Fibroblast of skin of abdomen (primary cell): ENCODE results near the gene CACNB2.

Experiments used
- DNase-seq: peaks from one replicate; pipeline ENCODE4 v3.0.0-alpha.2; 2013

Gene CACNB2

DNA sequence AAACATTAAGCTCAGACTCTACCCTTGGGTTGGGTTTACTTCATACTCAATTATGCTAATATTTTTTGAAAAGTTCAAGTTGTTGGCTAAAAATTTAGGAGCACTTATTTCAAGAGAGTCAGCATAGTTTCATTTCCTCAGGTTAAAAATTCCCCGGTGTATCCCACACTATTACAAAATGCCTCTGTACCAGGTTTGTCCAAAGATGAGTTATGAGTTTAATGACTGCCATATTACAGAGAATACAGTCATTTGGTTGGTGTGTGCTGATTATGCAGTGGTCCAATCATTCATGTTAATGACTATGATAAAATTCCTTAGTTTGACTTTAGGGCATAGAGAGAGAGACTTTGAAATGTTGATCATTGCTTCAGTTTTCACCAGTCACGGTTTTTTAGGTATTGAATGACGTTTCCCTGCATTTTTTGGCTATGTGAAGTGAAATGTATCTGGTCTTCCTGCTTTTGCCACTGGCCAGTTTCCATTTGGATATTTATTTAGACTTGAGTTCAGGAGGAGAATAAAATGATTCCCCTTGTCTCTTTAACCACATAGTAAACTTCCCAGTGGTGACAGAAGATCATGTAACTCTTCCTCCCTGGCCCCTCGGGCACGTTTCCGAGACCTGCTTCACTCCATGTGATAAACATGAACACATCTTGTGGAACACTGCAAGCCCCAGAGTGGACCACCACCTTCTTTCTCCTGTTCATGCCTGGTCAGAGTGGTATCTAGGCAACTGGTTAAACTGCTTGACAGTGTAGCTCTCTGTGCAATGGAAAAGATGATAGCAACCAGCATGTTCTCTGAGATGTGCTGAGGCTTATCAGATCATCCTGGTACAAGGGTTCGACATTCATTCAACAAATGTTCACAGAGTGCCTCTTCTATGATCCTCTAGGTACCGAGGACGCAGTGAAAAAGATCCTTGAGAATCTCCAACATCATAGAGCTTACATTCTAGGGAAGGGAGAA, 153.6 kb downstream of the CACNB2 start:
- no peak for DNase-seq

- DNase-seq = no peak
Measured at GRCh38 chr10:18294633-18295032, 154.4 kb downstream of the CACNB2 start.

DNA sequence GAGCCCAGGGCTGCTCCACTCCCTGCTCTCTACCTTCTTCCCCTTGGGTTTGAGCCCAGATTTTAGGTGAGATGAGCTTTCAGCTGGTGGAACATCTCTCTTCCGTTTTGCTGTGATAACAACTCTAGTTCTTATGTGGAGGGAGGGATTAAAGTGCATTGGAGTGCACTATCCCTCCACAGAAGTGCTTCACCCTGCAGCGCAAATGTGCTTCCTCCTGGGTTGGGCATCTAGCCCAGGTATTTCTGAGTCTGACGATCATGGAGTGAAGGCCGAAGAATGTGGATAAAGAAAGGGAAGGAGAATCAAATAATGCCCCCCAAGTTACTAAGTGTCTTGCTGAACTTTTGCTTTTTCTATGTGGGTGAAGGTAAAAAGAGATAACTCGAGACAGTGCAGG, 157.4 kb downstream of the CACNB2 start:
- no peak for DNase-seq

- DNase-seq = no peak
Measured at GRCh38 chr10:18298256-18298655, 158.0 kb downstream of the CACNB2 start.

GRCh38 chr10:18303851-18304801, 163.9 kb downstream of the CACNB2 start:
- DNase-seq = no peak

GRCh38 chr10:18306031-18306430, 165.8 kb downstream of the CACNB2 start:
- DNase-seq = no peak

DNA sequence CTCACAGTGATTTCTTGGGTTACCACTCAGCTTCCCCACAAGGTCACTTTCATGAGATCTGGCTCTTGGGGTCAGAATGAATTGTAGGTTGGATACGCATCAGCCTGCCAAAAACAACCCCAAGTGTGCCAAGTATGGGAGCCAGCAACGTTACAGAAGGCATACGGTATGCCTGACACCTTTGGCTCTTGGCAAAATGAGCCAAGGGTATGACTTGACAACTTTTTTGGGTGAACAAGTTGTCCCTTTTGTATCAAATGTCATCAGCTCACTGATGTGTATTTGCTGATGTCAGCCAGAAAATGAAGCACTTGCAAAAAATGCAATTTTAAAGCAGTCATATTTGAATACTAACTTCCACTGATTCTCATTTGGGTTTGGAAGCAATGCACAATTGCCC, 168.4 kb downstream of the CACNB2 start:
- DNase-seq = no peak

GRCh38 chr10:18310761-18311160, 170.5 kb downstream of the CACNB2 start:
- no peak for DNase-seq

DNA sequence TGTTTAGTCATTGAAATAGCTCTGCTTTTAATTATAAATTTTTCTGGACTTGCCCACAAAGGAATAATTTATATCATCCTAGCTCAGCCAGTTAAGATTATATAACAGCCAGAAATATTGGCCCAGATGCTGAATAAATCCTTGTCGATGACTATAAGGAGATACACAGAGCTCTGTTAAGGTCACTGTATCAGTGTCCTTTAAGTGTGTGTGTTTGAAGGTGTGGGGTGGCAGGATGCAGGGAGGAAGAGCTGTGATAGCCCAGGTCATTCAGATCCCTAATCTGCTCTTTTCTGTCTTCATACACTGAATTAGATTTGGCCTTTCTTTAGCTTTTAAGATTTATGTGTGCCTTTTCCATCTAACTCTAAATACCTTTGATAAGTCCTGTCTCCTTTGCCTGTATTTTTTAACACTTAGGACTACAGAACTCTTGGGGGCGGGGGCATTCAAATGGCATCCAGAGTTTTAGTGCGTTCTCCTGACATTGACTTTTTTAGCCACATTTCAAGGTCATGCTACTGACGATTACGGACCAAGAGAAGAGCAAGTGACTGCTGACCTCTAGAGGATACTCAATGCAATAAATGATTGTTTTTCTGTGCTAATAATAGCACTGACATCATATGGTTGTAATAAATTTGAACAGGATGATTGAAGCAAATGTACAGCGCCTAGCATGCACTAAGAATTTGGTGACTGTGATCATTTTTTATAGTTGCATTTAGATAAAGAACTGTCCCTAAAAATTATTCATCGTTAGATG, 172.3 kb downstream of the CACNB2 start:
- DNase-seq = peak; percentile 32

GRCh38 chr10:18313140-18313530, 172.9 kb downstream of the CACNB2 start:
- DNase-seq = no peak

DNA sequence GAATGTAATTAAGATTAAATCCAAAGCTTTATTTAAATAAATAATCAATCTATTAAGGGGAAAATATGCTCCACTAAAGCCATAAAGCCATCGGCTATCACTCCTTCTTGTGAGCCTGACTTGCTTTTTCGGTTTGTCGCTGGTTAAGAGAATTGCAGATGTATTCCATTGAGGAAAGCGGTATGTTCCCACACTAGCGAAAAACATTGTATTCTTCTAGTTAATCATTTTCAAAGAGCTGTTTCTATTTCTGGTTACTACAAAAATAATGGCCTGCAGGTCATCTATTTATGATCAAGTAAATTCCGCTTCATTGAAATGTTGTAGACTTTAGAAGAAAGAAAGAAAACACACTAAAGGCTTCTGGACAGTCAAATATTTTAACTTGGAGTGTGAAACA, 173.4 kb downstream of the CACNB2 start:
- DNase-seq = no peak

DNA sequence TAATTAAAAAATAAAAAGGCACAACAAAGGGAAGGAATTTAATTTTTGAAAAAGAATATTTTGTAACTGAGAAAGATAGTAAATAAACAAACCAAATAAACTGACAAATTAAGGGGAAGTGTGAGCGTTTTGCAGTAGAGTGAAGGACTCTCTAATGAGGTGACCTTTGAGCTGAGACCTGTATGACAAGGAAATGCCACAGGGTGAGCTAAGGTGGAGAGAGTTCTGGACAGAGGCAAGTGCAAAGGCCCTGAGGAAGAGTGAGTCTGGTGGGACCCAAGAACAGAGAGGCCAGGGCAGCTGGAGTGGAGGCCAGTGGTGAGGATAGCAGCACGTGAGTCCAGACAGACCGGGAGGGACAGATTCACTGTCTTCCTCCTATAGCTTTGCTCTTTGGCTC, 179.4 kb downstream of the CACNB2 start:
- no peak for DNase-seq

- DNase-seq = no peak
Measured at GRCh38 chr10:18321371-18321770, 181.1 kb downstream of the CACNB2 start.

GRCh38 chr10:18323916-18324315, 183.7 kb downstream of the CACNB2 start:
- DNase-seq = no peak

DNA sequence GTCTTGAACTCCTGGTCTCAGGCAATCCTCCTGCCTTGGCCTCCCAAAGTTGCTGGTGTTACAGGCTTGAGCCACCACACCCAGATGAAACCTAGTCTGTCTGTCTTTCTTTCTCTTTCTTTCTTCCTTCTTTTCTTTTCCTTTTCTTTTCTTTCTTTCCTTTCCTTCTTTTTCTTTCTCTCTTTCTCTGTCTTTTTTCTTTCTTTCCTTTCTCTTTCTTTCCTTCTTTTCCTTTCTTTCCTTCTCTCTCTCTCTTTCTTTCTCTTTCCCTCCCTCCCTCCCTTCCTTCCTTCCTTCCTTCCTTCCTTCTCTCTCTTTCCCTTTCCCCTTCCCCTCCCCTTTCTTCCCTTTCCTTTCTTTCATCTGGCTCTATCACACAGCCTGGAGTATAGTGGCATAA, 185.2 kb downstream of the CACNB2 start:
- DNase-seq = no peak

GRCh38 chr10:18325889-18326531, 185.8 kb downstream of the CACNB2 start:
- DNase-seq = no peak

DNA sequence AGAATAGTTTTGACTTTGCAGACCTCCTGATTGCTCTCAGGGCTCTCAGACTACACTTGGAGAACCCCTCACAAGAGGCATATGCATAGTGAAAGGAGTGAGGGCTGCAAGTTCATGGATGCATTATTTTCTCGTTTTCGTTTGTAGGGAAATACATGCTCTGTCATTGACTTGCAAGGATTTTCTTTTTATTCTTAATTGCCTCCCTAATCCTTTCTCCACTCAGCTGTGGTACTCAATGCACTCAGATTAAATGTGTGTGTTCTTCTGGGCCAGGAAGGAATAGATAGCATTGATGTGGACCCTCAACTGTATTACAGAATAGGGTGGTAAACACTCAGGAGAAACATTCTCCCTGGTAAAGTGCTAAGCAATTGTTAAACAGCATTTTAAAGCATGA, 188.7 kb downstream of the CACNB2 start:
- no peak for DNase-seq

- DNase-seq = no peak
Measured at GRCh38 chr10:18332048-18332447, 191.8 kb downstream of the CACNB2 start.

GRCh38 chr10:18332484-18332883, 192.3 kb downstream of the CACNB2 start:
- no peak for DNase-seq

DNA sequence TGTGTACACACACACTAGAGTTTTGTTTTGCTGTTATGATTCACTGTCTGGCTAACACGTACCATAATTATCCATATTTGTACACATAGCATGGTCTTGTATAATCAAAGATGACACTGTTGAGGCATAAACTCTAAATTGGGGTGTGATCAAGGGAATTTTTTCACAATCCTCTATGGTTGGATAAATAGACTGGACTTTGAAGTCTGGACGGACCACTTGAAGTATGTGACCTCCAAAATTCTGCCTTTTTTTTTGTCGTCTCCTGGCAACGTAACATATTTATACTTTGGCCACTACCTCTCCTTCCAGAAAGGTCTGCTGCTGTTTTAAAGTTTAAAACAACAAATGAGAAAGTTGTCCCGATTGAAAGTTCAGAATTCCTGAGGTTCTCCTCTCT, 193.4 kb downstream of the CACNB2 start:
- DNase-seq = no peak

GRCh38 chr10:18334116-18334867, 194.1 kb downstream of the CACNB2 start:
- DNase-seq = no peak
